ENCODE results near the gene PRR22.

Gene PRR22

DNA sequence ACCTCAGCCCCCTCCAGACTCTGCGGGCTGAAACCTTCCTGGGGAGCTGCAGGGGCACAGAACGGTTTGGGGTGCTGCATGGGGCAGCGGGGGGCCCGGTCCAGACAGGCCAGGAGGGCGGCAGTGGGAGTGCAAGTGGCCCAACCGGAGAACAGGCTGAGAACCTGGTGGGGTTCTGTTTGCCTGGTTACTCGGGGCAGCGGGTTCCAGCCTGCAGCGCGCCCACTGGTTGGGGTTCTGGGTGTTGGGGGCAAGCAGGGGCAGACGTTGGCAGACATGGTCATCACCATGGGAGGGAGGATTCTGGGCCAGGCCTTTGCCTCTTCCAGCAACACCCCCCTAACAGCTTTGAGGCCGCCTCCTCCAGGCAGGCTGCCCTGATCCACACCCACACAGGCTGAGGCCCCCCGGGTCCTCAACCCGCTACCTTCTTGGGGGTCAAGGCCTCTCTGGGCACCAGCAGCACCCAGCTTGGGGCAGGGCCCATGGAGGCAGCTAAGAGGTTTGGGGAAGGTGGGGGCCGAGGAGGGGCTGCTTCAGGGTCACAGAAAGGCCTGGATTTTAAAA lies at the start of gene PRR22:
PRR22 (minus strand) TSS at position 166 of the 567 bp plus-strand sequence; CDS start at position 80, 86 bp downstream.
- no peak for DNase-seq

GRCh38 chr19:5832527-5833216 lies 48.1 kb upstream of the PRR22 start:
- DNase-seq = no peak

GRCh38 chr19:5832061-5832460 lies 47.5 kb upstream of the PRR22 start:
- DNase-seq = no peak

DNA sequence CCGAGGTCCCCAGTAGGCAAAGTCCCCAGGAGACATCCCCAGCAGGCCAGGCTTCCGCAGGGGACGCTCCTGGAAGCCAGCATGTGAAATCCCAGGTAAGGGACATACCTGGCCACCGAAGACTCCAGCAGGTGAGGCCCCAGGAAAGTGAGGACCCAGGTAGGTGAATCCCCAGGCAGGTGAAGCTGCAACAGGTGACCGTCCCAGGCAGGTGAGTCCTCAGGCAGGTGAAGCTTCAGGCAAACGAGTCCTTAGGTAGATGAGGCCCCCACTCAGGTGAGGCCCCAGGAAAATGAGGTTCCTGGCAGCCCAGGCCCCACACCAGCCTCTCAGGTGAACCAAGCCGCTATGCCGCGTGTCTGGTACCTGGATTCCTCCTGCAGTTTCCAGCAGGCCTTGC lies 46.6 kb upstream of the PRR22 start:
- no peak for DNase-seq

- DNase-seq = no peak
Measured at GRCh38 chr19:5829567-5830310, 45.2 kb upstream of the PRR22 start.

GRCh38 chr19:5828661-5829566 lies 44.4 kb upstream of the PRR22 start:
- no peak for DNase-seq

- DNase-seq = peak; percentile 92
Measured at GRCh38 chr19:5827891-5828660, 43.5 kb upstream of the PRR22 start.

DNA sequence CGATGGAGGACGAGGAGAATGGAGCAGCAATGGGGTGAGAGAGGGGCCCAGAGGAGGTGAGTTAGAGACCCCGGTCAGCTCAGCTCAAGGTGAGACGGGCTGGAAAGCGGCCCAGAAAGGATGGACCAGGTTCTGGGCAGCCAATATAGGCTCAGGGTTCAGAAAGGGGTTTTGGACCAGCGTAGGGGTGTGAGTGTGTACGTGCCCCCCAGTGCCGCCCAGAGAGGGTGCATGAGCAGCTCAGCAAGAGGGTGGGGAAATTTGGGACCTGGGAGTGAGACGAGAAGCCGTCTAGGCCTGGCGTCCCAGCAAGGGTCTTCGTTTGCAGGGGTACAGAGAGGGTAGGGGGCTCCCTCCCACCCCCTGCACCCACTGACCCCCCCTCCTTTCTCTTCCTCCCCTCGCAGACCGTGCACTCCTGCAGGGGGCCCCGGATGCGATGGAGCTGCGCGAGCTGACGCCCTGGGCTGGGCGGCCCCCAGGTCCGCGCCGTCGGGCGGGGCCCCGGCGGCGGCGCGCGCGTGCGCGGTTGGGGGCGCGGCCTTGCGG lies 42.9 kb upstream of the PRR22 start:
- no peak for DNase-seq

GRCh38 chr19:5826531-5827341 lies 42.2 kb upstream of the PRR22 start:
- DNase-seq = peak; percentile 6

DNA sequence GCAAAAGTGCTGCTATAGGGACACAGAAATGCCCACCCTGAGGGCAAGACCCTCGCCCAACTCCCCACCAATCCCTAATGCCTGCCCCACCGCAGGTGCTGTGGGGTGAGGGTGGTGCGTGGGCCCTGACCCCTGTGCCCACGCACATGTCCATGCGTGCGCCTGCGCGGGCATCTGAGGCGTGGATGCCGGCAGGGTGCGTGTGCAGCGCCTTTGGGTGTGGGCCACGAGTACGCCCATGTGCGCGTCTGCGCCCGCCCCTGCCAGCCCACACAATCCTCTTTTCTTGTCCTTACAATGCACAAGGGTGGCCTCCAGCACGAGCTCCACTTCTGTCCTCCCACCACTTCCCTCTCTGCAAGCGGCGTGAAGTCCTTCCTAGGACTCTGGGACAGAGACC lies 40.6 kb upstream of the PRR22 start:
- DNase-seq = no peak

GRCh38 chr19:5824751-5825150 lies 40.2 kb upstream of the PRR22 start:
- DNase-seq = no peak

DNA sequence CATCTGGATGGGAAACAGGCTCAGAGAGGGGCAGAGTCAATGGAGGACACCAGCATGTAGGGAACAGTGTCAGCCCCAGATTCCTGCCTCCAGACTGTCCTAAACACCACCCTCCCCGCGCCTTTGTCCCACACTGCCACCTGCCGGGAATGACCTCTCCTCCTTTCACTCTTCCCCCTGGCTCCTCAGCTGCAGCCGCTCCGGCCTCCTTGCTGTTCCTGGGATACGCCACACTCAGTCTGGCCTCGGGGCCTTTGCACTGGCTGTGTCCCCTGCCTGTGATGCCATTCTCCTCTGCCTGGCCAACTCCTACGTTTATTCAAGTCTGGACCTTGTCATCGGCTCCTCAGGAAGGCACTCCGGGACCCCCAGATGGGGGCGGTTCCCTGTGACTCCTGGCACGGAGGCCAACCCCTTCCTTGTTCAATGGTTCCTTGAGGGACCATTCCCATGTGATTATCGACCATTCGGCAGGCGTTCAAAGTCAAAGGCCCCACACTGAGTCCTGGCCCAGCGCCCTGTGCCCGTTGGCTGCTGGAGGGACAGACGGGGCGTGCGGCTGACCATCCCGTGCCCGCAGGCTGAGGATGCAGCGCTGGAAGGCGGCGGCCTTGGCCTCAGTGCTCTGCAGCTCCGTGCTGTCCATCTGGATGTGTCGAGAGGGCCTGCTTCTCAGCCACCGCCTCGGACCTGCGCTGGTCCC lies 39.2 kb upstream of the PRR22 start:
- no peak for DNase-seq

- no peak for DNase-seq
Measured at GRCh38 chr19:5822181-5822844, 37.8 kb upstream of the PRR22 start.

GRCh38 chr19:5821521-5822180 lies 37.1 kb upstream of the PRR22 start:
- no peak for DNase-seq

DNA sequence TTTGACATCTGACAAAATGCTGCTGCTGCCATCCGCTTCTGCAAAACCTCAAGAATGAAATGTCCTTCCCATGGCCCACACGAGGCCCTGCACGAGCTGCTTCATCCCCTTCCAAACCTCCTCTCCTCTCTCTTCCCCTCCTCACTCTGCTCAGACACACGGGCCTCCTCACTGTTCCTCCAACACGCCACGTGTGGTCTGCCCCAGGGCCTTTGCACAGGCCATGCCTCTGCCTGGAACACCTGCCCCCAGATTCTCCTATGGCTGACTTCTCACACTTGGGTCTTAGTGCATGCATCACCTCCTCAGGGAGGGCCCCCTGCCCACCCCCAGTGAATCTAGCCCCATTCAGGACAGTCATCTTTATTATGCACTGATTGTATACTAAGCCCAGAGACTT lies 36.2 kb upstream of the PRR22 start:
- DNase-seq = no peak

- DNase-seq = no peak
Measured at GRCh38 chr19:5818594-5818993, 34.0 kb upstream of the PRR22 start.

GRCh38 chr19:5817218-5817617 lies 32.7 kb upstream of the PRR22 start:
- no peak for DNase-seq

DNA sequence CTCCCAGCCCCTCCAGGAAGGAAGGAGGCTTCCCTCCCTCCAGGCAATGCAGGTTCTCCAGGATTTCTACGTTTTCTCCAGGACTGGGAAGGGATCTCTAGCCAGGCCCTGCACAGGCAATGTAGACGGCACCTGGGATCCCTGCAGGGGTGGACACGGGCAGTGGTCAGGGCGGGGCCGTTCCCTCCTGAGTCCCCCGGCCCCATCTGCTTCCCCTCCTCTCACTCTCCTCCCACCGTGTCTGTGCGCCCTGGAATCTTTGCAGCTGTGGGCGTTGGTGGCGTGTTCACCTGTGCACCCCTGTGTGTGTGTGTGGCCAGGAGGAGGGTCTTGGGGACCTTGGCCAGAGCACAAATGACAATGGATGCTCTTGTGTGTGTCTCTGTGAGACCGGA lies 30.3 kb upstream of the PRR22 start:
- no peak for DNase-seq

DNA sequence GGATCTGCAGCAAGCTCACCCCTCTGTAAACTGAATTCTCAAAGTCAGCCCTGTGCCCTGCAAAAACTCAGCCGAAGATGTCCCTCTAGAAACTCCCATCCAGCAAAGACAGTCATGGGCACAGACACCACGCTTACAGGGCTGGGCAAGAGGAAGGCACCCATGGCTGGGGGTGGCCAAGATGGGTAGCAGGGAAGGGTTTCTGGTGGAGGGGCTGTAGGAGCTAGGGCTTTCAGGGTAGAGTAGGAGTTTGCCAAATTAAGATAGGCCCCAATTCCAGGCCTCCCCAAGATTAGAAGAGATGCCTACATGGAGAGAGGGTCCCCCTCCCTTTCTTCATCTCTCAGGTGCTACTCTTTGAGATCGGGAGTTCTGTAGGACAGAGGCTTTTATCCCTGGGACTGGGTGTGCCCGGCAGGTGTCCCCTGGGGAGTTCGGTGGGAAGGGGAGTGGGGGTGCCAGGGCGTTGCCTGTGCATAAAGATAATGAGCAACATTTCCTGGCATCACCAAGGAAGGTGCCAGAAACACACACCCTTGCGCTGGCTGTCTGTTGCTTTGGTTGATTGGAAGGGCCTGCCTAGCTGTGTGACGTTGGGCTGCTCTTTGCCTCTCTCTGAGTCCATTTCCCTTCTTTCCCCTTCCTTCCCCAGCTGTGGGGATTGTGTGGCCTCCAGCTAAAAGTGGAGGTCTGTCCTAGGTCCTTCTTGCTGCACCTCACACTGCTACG lies 29.7 kb upstream of the PRR22 start:
- DNase-seq = no peak
